Liver (tissue), 9 donors: ENCODE results near the gene HCFC1R1. TPM values are rescaled to one million over a fixed set of nuclear protein-coding genes. Genes with fewer than 3 reads are reported as not detected.

Experiments used
- DNase-seq: peaks from one replicate; pipeline ENCODE4 v3.0.0-alpha.2; 2017; ENCODE audit warnings: low spot score
- H3K27ac ChIP-seq, 2 donors: one replicate each; pipeline ENCODE4 v1.7.0; 2013; ENCODE audit warnings: inconsistent platforms in 2 of 2, low read length in 2 of 2, control low read depth in 1 of 2, low read depth in 1 of 2, mild to moderate bottlenecking in 1 of 2
- H3K27me3 ChIP-seq, 4 donors: one replicate each; pipeline versions ENCODE4 v1.6.1 to v1.7.0; 2013; ENCODE audit warnings: low read length in 3 of 4, inconsistent platforms in 1 of 4, mild to moderate bottlenecking in 1 of 4, moderate library complexity in 1 of 4; ENCODE audit not compliant: control insufficient read depth in 4 of 4, insufficient read depth in 4 of 4
- H3K36me3 ChIP-seq, 4 donors: one replicate each; pipeline versions ENCODE4 v1.6.1 to v1.7.0; 2013; ENCODE audit warnings: low read length in 3 of 4, mild to moderate bottlenecking in 3 of 4, low read depth in 1 of 4, moderate library complexity in 1 of 4; ENCODE audit not compliant: control insufficient read depth in 4 of 4, insufficient read depth in 3 of 4
- H3K4me1 ChIP-seq, 4 donors: one replicate each; pipeline versions ENCODE4 v1.6.1 to v1.7.0; 2013; ENCODE audit warnings: low read length in 3 of 4, mild to moderate bottlenecking in 3 of 4, moderate library complexity in 1 of 4; ENCODE audit not compliant: control insufficient read depth in 4 of 4, insufficient read depth in 4 of 4
- H3K4me3 ChIP-seq, 3 donors: one replicate each; pipeline versions ENCODE4 v1.6.1 to v1.7.0; 2013; ENCODE audit warnings: low read length in 3 of 3, control low read depth in 1 of 3, low read depth in 1 of 3, mild to moderate bottlenecking in 1 of 3
- H3K9ac ChIP-seq, 2 donors: one replicate each; pipeline ENCODE4 v1.7.0; 2013; ENCODE audit warnings: low read length in 2 of 2, mild to moderate bottlenecking in 2 of 2, moderate library complexity in 2 of 2, control low read depth in 1 of 2, low read depth in 1 of 2
- H3K9me3 ChIP-seq, 4 donors: one replicate each; pipeline versions ENCODE4 v1.6.1 to v1.7.0; 2013; ENCODE audit warnings: low read length in 3 of 4; ENCODE audit not compliant: control insufficient read depth in 4 of 4
- EGR1 ChIP-seq, 2 donors: IDR thresholded peaks; 2 replicates each; pipeline ENCODE4 v1.6.1; 2016 to 2018; ENCODE audit warnings: antibody characterized with exemption in 2 of 2, low read depth in 2 of 2
- FOXA1 ChIP-seq: IDR thresholded peaks from 2 replicates; pipeline ENCODE4 v1.6.1; 2016; ENCODE audit warnings: antibody characterized with exemption
- FOXA2 ChIP-seq: IDR thresholded peaks from 2 replicates; pipeline ENCODE4 v1.6.1; 2016; ENCODE audit warnings: antibody characterized with exemption
- GABPA ChIP-seq, 2 donors: IDR thresholded peaks in 1 of 2; conservative IDR thresholded peaks in 1 of 2; 2 replicates each; pipeline ENCODE4 v1.6.1; 2016; ENCODE audit warnings: antibody characterized with exemption in 2 of 2, mild to moderate bottlenecking in 1 of 2, moderate library complexity in 1 of 2
- HNF4A ChIP-seq, 2 donors: conservative IDR thresholded peaks; 2 replicates each; pipeline ENCODE4 v1.6.1; 2016; ENCODE audit warnings: antibody characterized with exemption in 2 of 2, mild to moderate bottlenecking in 2 of 2
- HNF4G ChIP-seq: IDR thresholded peaks from 2 replicates; pipeline ENCODE4 v1.6.1; 2016; ENCODE audit warnings: antibody characterized with exemption
- JUND ChIP-seq, 2 donors: IDR thresholded peaks; 2 replicates each; pipeline ENCODE4 v1.6.1; 2016; ENCODE audit warnings: antibody characterized with exemption in 2 of 2
- NR2F2 ChIP-seq: IDR thresholded peaks from 2 replicates; pipeline ENCODE4 v1.6.1; 2016; ENCODE audit warnings: antibody characterized with exemption
- RAD21 ChIP-seq, 2 donors: IDR thresholded peaks; 2 replicates each; pipeline ENCODE4 v1.6.1; 2016; ENCODE audit warnings: antibody characterized with exemption in 2 of 2, mild to moderate bottlenecking in 2 of 2
- RXRA ChIP-seq, 2 donors: IDR thresholded peaks; 2 replicates each; pipeline ENCODE4 v1.6.1; 2017 to 2018; ENCODE audit warnings: antibody characterized with exemption in 2 of 2, mild to moderate bottlenecking in 1 of 2
- SP1 ChIP-seq: IDR thresholded peaks from 2 replicates; pipeline ENCODE4 v1.6.1; 2018; ENCODE audit warnings: antibody characterized with exemption, mild to moderate bottlenecking
- TAF1 ChIP-seq: conservative IDR thresholded peaks from 2 replicates; pipeline ENCODE4 v1.6.1; 2016; ENCODE audit warnings: antibody characterized with exemption, mild to moderate bottlenecking
- YY1 ChIP-seq: IDR thresholded peaks from 2 replicates; pipeline ENCODE4 v1.6.1; 2016; ENCODE audit warnings: antibody characterized with exemption, mild to moderate bottlenecking
- WGBS: extraction: QIAGEN DNeasy Blood & Tissue Kit; methylation state at CpG from one replicate; pipeline ENCODE4 v1.1.7; 2013; 5-methylcytosine and 5-hydroxymethylcytosine counted together
- polyA plus RNA-seq, 2 donors: library from polyadenylated mRNA; stranded (reverse) in 1 of 2; unstranded in 1 of 2; fragments of 200-250 nt in 1 of 2; fragments of >200 nt in 1 of 2; fragmentation: Nextera tagmentation in 1 of 2; extraction: Ambion mirVana in 1 of 2; gene quantifications; one replicate each; pipeline versions ENCODE4 v1.2.1 to v1.2.3, GENCODE V29; 2013 to 2015
- total RNA-seq, 2 donors: library from RNA; depleted of rRNA; stranded (reverse); fragments of >200 nt; gene quantifications; one replicate each; pipeline ENCODE4 v1.2.3, GENCODE V29; 2014
- TF ChIP-seq, protein P1 (sequence below): fragments of 150-350 bp; IDR thresholded peaks from 2 replicates; pipeline ENCODE4 v1.5.1; 2017; ENCODE audit warnings: improper control_type of control experiment, low read depth, low read length; ENCODE audit not compliant: missing input control
- TF ChIP-seq, protein P2 (sequence below): IDR thresholded peaks from 2 replicates; pipeline ENCODE4 v1.6.1; 2016; ENCODE audit warnings: antibody characterized with exemption
- TF ChIP-seq, protein P3 (sequence below): IDR thresholded peaks from 2 replicates; pipeline ENCODE4 v1.6.1; 2016; ENCODE audit warnings: antibody characterized with exemption
- TF ChIP-seq, protein P4 (sequence below): IDR thresholded peaks from 2 replicates; pipeline ENCODE4 v1.6.1; 2016; ENCODE audit warnings: antibody characterized with exemption, mild to moderate bottlenecking
- TF ChIP-seq, protein P5 (sequence below): IDR thresholded peaks from 2 replicates; pipeline ENCODE4 v1.6.1; 2016; ENCODE audit warnings: antibody characterized with exemption
- donor health status: healthy.
- donor health status: healthy.
- donor health status: healthy.
- donor health status: healthy.
- donor health status: healthy.

The HCFC1R1 gene
- total and polyA plus RNA-seq, 4 donors = 1.4 to 17.6 (median 9.2) TPM

DNA sequence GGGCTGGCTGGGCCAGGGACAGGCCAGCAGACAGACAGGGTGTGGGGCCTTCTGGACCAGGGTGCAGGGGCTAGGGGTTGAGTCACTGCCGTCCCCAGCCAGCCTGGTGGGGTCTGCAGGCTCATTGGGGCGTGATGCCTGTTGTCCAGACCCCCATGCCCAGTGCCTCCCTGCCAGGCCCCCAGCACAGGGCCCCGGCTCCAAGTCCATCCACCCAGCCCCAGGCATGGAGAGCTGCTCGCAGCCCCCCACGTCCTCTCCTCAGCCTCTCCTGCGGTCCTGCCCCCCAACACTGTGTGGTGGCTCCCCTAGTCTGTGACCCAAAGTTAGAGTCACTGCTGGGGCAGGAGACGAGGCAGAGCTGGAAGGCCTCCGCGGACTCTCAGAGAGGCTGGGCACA lies 36.5 kb downstream of the HCFC1R1 start:
- H3K27me3 ChIP-seq = no peaks in the 10 kb centered on the region
- H3K4me3 ChIP-seq = no peak overlapping the region
- DNase-seq = no peak
- 92% methylated on average over 9 of the region's 9 CpGs for WGBS
- H3K36me3 ChIP-seq = no peaks in the 10 kb centered on the region
- H3K9me3 ChIP-seq = no peaks in the 10 kb centered on the region
- no peak overlapping the region for H3K27ac ChIP-seq
- H3K9ac ChIP-seq = no peak overlapping the region
- TF ChIP-seq FOXA1 (no peak), JUND (IDR thresholded peaks at IDR 0.05) (no peak), FOXA2 (no peak), NR2F2 (no peak), EGR1 (IDR thresholded peaks at IDR 0.05; ENCODE audit: low read depth in 2 of 2) (no peak), HNF4G (no peak), YY1 (no peak), GABPA (IDR thresholded peaks at IDR 0.05 in 1 of 2, conservative IDR thresholded peaks at IDR 0.05 in 1 of 2) (no peak), RAD21 (IDR thresholded peaks at IDR 0.05) (no peak), TAF1 (no peak), RXRA (IDR thresholded peaks at IDR 0.05) (no peak)
- TF ChIP-seq, protein P1, sequence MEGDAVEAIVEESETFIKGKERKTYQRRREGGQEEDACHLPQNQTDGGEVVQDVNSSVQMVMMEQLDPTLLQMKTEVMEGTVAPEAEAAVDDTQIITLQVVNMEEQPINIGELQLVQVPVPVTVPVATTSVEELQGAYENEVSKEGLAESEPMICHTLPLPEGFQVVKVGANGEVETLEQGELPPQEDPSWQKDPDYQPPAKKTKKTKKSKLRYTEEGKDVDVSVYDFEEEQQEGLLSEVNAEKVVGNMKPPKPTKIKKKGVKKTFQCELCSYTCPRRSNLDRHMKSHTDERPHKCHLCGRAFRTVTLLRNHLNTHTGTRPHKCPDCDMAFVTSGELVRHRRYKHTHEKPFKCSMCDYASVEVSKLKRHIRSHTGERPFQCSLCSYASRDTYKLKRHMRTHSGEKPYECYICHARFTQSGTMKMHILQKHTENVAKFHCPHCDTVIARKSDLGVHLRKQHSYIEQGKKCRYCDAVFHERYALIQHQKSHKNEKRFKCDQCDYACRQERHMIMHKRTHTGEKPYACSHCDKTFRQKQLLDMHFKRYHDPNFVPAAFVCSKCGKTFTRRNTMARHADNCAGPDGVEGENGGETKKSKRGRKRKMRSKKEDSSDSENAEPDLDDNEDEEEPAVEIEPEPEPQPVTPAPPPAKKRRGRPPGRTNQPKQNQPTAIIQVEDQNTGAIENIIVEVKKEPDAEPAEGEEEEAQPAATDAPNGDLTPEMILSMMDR = no peak
- TF ChIP-seq, protein P2, sequence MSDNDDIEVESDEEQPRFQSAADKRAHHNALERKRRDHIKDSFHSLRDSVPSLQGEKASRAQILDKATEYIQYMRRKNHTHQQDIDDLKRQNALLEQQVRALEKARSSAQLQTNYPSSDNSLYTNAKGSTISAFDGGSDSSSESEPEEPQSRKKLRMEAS = no peak
- TF ChIP-seq, protein P3, sequence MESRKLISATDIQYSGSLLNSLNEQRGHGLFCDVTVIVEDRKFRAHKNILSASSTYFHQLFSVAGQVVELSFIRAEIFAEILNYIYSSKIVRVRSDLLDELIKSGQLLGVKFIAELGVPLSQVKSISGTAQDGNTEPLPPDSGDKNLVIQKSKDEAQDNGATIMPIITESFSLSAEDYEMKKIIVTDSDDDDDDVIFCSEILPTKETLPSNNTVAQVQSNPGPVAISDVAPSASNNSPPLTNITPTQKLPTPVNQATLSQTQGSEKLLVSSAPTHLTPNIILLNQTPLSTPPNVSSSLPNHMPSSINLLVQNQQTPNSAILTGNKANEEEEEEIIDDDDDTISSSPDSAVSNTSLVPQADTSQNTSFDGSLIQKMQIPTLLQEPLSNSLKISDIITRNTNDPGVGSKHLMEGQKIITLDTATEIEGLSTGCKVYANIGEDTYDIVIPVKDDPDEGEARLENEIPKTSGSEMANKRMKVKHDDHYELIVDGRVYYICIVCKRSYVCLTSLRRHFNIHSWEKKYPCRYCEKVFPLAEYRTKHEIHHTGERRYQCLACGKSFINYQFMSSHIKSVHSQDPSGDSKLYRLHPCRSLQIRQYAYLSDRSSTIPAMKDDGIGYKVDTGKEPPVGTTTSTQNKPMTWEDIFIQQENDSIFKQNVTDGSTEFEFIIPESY = no peak
- TF ChIP-seq, protein P4, sequence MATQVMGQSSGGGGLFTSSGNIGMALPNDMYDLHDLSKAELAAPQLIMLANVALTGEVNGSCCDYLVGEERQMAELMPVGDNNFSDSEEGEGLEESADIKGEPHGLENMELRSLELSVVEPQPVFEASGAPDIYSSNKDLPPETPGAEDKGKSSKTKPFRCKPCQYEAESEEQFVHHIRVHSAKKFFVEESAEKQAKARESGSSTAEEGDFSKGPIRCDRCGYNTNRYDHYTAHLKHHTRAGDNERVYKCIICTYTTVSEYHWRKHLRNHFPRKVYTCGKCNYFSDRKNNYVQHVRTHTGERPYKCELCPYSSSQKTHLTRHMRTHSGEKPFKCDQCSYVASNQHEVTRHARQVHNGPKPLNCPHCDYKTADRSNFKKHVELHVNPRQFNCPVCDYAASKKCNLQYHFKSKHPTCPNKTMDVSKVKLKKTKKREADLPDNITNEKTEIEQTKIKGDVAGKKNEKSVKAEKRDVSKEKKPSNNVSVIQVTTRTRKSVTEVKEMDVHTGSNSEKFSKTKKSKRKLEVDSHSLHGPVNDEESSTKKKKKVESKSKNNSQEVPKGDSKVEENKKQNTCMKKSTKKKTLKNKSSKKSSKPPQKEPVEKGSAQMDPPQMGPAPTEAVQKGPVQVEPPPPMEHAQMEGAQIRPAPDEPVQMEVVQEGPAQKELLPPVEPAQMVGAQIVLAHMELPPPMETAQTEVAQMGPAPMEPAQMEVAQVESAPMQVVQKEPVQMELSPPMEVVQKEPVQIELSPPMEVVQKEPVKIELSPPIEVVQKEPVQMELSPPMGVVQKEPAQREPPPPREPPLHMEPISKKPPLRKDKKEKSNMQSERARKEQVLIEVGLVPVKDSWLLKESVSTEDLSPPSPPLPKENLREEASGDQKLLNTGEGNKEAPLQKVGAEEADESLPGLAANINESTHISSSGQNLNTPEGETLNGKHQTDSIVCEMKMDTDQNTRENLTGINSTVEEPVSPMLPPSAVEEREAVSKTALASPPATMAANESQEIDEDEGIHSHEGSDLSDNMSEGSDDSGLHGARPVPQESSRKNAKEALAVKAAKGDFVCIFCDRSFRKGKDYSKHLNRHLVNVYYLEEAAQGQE = no peak
- TF ChIP-seq, protein P5, sequence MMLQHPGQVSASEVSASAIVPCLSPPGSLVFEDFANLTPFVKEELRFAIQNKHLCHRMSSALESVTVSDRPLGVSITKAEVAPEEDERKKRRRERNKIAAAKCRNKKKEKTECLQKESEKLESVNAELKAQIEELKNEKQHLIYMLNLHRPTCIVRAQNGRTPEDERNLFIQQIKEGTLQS = no peak
- H3K4me1 ChIP-seq = peaks cover 0 to 17% (median 9%) of the 10 kb centered on the region in 4 donors

DNA sequence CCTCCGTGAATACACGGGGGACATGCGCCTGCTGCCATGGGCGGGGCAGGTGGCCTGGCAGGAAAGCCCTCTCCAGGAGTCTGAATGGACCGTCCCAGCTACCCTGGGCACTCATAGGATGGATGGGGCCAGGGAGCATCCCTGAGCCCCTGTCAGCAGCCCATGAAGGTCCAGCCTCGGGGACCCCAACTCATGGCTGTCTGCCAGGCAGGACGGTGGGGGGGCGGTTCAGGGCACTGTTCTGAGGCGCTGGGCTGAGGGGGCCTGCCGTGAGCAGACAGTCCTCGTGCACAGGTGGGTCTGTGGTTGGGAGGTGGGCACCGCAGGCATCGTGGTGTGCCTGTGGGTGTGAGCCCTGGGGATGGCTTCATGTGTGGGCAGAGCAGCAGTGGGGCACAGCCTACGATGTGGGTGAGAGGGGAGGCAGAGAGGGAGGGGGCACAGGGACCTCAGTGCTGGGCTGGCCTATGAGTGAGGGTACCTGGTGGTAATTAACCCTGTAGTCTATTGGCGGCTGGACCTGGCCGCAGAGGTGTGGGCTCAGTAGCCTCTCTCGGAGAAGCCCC lies 37.0 kb downstream of the HCFC1R1 start:
- H3K4me1 ChIP-seq = peaks cover 0 to 17% (median 9%) of the 10 kb centered on the region in 4 donors
- no peak overlapping the region for H3K9ac ChIP-seq
- H3K27me3 ChIP-seq = no peaks in the 10 kb centered on the region
- H3K9me3 ChIP-seq = no peaks in the 10 kb centered on the region
- no peak overlapping the region for H3K27ac ChIP-seq
- H3K4me3 ChIP-seq = no peak overlapping the region
- no peaks in the 10 kb centered on the region for H3K36me3 ChIP-seq
- DNase-seq = no peak
- WGBS = 86% methylated on average over 17 of the region's 17 CpGs
- TF ChIP-seq YY1 = no peak
- no peak for TF ChIP-seq RAD21 (IDR thresholded peaks at IDR 0.05)
- TF ChIP-seq SP1 = no peak
- TF ChIP-seq, protein P3 = no peak
- TF ChIP-seq HNF4A (conservative IDR thresholded peaks at IDR 0.05) = no peak
- no peak for TF ChIP-seq NR2F2
- no peak for TF ChIP-seq JUND (IDR thresholded peaks at IDR 0.05)
- no peak for TF ChIP-seq RXRA (IDR thresholded peaks at IDR 0.05)
